Activated CD4-positive, alpha-beta T cell treated with anti-CD3 and anti-CD28 coated beads, Interleukin-2, amount 50 U/mL, for 48 hours (primary cell): ENCODE data around the gene FBRS.

Source experiments
- DNase-seq, 2 experiments: peaks; one replicate each; pipeline ENCODE4 v3.0.0-alpha.2; 2020

FBRS gene

GRCh38 chr16:30645727-30646126 is 12.5 kb upstream of the FBRS start:
- no peak for DNase-seq

- DNase-seq: no peak
Measured at GRCh38 chr16:30647274-30647571, 11.0 kb upstream of the FBRS start.

DNA sequence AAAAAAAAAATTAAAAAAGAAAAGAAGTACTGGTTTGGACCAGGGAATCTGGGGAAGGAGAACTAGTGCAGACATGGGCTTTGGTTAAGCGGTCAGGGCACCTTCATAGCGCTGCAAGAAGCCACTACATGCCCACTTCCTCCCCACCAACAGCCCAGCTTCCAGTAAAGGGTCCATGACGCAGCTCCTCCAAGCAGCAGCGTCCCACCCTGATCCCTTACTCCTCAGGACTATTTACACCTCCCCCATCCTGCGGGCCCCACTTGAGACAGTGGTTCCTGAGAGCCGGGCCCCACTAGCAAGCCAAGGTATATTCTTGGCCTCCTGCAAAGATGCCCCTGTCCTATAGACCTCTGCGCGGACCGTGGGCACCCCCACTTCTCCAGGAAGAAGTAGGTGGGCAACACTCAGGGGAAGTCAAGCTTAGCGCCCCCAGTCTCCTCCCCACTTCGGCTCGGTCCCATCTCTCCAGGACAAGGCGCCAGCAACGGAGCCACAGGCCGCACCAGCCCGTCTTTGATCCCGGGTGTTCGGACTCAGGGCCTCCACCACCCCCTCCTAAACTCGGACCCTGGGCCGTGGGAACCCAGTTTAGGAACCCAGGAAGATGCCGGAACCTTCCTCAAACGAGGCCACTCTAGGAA is 8.4 kb upstream of the FBRS start:
- DNase-seq: no peak

GRCh38 chr16:30650369-30651123 is 7.7 kb upstream of the FBRS start, which contains the start of gene PRR14:
Gene PRR14 (plus strand): TSS chr16:30650960. CDS start chr16:30651646, 686 bp downstream.
- peak; percentile 98 to 99 for DNase-seq

DNA sequence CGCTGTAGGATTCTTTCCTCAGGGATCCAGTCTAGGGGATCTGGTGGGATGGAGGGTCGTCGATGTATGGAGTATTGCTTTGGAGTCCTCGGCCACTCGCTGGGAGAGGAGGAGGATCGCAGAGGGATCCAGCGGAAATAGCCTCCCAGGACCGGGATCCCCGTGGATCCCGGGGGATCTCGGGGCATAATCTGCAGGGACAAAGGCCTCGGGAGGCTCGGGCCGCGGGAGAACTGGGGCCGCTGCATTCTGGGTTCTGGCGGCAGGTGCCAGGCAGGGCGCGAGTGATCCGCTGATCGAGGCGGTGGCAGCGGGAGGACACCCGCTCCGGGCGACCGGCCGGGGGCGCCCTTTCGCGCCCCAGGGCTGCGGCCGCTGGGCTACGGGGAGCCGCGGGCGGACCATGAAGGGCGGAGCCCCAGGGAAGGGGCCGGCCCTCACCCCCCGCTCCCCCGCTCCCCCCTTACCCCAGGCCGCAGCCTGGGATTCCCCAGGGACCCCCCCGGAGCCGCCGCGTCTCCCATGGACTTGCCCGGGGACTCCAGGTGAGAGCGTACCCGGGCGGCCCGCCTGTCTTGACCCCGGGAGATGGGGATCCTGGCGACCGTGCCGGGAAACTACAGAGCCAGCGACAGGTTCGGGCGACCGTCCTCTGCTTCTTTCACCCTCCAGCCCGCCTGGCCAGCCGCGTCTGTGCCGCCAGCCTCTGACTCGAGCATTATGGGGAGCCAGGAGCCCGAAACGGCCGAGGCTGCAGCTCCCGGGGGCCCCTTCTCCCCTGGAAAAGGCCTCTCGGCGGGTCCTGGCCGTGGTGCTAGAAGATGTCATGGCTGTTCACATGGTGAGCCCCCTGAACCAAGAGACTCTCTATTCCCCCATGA is 6.9 kb upstream of the FBRS start:
- peak; percentile 74 to 80 for DNase-seq

GRCh38 chr16:30652005-30652296 is 6.3 kb upstream of the FBRS start:
- DNase-seq: no peak

- no peak for DNase-seq
Measured at GRCh38 chr16:30652718-30653117, 5.5 kb upstream of the FBRS start.

DNA sequence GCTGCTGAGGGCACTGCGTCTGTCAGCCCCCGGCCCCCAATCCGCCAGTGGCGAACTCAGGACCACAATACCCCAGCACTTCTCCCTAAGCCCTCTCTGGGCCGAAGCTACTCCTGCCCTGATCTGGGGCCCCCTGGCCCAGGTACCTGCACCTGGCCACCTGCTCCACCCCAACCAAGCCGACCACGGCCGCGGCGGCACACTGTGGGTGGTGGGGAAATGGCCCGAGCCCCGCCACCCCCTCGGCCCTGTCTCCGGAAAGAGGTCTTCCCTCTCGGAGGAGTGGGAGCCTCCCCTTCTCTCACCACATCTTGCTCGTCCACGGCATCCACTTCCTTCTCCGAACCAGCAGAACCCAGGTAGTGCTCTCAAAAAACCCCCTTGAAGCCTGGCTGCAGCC is 3.4 kb upstream of the FBRS start:
- no peak for DNase-seq

DNA sequence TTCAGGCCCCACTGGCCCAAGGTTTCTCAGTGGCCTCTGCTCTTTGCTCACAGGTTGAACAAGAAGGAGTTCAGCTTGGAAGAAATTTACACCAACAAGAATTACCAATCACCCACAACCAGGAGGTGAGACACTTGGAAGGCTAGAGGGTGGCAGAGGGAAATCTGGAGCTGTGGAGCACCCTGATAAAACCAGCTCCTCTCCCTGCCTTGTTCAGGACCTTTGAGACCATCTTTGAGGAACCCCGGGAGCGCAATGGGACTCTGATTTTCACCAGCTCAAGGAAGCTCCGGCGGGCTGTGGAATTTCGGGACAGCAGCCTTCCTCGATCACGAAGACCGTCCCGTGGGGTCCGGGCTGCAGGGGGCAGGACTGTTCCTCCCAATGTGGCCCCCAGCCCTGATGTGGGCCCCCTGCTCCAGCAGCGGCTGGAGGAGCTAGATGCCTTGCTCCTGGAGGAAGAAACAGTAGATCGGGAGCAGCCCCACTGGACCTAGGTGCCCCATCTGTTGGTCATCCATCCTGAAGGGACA is 2.4 kb upstream of the FBRS start:
- DNase-seq: no peak

DNA sequence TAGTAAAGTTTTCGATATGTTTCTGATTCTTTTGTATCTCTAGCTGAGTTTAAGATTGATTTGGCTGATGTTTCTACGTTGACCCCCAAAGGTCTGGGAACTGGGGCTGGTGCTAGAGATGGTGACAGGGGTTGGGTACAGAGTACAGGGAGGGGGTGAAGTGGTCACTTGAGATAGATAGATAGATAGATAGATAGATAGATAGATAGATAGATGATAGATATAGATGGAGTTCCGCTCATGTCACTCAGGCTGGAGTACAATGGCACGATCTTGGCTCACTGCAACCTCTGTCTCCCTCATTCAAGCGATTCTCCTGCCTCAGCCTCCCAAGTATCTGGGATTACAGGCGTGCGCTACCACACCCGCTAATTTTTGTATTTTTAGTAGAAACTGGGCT is 1.8 kb upstream of the FBRS start:
- no peak for DNase-seq

GRCh38 chr16:30656974-30657865 is 1.0 kb upstream of the FBRS start:
- no peak for DNase-seq

GRCh38 chr16:30658731-30659506 is 688 bp downstream of the FBRS start:
- peak in 1 of 2 experiments; percentile 95 for DNase-seq

GRCh38 chr16:30659507-30660423 is 1.5 kb downstream of the FBRS start:
- DNase-seq: peak; percentile 47 to 58

DNA sequence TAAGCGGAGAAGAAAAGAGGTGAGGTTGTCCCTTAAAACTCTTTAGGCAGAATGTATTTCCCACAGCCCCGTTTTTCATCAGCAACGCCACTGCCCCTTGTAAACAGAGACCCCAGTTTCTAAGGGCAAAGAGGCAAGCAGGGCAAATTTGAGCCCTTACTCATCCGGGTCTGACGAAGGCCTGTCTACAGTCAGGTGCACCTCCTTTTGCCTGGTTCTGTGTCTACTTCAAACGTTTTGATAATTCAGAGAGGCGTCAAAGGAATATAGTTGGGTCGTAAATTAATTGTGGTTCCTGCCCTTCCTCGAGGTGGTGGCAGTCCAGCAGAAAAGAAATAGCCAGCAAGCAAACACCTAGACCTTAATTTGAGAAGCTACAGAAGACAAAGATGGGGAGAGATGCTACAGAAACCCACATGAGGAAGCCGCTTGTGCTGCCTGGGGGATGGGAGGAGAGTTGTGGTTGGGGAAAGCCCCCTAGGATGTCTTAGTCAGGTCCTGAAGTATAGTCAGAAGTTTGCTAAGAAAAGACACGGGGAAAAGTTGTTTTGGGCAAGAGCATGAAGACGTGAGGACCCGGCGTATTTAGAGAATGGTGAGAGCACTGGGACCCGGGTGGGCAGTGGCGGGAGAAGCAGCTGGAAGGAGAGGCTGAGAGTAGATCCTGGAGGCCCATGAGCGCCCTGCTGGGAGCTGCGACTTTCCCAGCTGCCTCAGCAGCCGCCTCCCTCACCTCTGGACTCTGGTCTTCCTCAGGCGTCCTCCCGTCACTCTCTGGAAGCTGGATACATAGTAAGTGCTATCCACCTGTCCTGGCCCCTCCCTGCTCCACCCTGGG is 2.4 kb downstream of the FBRS start:
- peak; percentile 80 to 86 for DNase-seq

DNA sequence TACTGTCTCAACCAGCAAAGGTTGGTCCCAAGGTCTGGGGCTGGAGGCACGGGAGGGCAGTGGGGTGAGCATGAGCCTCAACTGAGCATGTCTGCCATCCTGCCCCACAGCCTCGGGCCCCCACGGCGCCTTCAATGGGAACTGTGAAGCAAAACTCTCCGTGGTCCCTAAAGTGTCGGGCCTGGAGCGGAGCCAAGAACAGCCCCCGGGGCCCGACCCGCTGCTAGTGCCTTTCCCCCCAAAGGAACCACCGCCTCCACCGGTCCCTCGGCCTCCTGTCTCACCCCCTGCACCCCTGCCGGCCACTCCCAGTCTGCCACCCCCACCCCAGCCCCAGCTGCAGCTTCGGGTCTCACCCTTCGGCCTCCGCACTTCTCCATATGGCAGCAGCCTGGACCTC is 4.2 kb downstream of the FBRS start:
- no peak for DNase-seq

GRCh38 chr16:30663038-30663437 is 4.8 kb downstream of the FBRS start:
- DNase-seq: no peak

DNA sequence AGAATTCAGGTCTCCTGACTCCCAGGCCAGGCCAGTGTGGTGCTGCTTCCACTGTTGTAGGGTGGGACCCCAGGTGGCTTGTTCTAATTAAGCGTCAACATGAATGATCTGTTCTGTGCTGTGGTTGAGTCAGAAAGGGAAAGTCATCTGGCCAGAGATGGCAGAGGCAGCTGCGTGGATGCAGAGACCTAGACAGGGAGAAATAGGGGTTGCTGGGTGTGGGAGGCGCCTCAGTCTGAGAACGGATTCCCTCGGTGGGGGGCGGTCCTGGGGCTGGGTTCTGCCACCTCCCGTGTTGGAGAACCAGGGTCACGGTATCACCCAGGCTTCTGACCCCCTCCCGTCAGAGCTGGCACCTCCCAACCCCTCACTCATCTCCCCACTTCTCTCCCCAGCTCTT is 5.6 kb downstream of the FBRS start:
- DNase-seq: no peak

DNA sequence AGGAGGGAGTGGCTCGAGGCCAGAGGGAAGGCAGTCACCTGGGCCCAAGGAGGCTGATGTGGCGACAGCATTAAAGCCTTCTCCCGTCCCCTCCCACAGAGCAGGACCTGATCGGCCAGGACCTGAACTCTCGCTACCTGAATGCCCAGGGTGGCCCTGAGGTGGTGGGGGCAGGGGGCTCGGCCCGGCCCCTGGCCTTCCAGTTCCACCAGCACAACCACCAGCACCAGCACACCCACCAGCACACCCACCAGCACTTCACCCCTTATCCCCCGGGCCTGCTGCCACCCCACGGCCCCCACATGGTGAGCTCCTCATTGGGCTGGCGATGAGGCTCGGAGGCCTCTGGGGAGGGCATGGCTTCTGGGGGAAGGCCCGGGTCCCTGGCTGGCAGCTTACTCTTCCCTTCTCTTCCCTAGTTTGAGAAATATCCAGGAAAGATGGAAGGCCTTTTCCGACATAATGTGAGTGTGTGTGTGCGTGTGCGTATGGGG is 6.4 kb downstream of the FBRS start:
- DNase-seq: no peak

DNA sequence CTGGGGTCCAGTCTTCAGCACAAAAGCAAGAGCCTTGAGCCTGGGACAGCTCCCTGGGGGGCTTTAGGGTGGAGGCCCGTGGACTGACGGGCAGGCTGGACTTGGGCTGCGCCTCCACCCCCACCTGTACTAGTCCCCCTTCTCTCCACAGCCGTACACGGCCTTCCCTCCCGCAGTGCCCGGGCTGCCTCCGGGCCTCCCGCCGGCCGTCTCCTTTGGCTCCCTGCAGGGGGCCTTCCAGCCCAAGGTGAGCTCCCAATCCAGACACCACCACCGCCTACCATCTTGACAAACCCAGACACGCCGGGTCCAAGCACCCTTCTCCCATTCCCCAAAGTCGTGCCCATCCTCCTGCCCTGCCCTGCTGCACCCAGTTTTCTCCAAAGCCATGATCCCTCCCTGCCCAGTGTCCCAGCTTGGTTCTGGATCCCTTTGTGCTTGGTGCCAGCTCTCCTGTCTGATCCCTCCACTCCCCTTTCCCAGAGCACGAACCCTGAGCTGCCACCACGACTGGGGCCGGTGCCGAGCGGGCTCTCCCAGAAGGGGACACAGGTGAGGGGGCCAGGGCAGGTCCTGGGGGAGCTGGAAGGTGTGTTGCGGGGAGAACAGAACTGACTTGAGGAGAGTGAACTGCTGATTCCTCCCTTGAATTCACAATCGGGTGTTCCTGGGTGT is 7.1 kb downstream of the FBRS start:
- DNase-seq: no peak
